Esophagus muscularis mucosa (tissue), 4 donors: ENCODE results near the gene GLTP. TPM values are rescaled to one million over a fixed set of nuclear protein-coding genes. Genes with fewer than 3 reads are reported as not detected.

Source experiments
- DNase-seq: peaks from one replicate; pipeline ENCODE4 v3.0.0-alpha.2; 2017; ENCODE audit errors: extremely low spot score
- H3K27ac ChIP-seq, 4 donors: fragments of 200-600 bp; sonication (generic); replicated peaks in 1 of 4; 1 replicate in 3 of 4; 2 replicates in 1 of 4; pipeline ENCODE4 v1.5.1; 2016 to 2019; ENCODE audit warnings: mild to moderate bottlenecking in 1 of 4
- H3K27me3 ChIP-seq, 4 donors: fragments of 200-600 bp; sonication (generic); one replicate each; pipeline versions ENCODE4 v1.5.1 to v1.6.0; 2016 to 2019
- H3K36me3 ChIP-seq, 4 donors: fragments of 200-600 bp; sonication (generic); one replicate each; pipeline ENCODE4 v1.5.1; 2016 to 2019
- H3K4me1 ChIP-seq, 4 donors: fragments of 200-600 bp; sonication (generic); one replicate each; pipeline ENCODE4 v1.5.1; 2016 to 2019
- H3K4me3 ChIP-seq, 4 donors: fragments of 200-600 bp; sonication (generic); 1 replicate in 2 of 4; 2 replicates in 2 of 4; pipeline ENCODE4 v1.5.1; 2016 to 2019; ENCODE audit warnings: mild to moderate bottlenecking in 4 of 4, moderate library complexity in 1 of 4
- H3K9me3 ChIP-seq, 4 donors: fragments of 200-600 bp; sonication (generic); 1 replicate in 3 of 4; 2 replicates in 1 of 4; pipeline ENCODE4 v1.5.1; 2016 to 2019
- CTCF ChIP-seq, 3 experiments: fragments of 200-600 bp in 2 of 3; fragments of 450-650 bp in 1 of 3; sonication (generic) in 2 of 3; IDR thresholded peaks; one replicate each; pipeline ENCODE4 v1.5.1; 2017 to 2019; ENCODE audit warnings: antibody characterized with exemption in 3 of 3, mild to moderate bottlenecking in 2 of 3, moderate library complexity in 1 of 3
- EP300 ChIP-seq: sonication (generic); formaldehyde crosslinking; IDR thresholded peaks from one replicate; pipeline ENCODE4 v1.6.1; 2017; ENCODE audit warnings: antibody characterized with exemption
- POLR2A ChIP-seq: fragments of 450-650 bp; IDR thresholded peaks from one replicate; pipeline ENCODE4 v1.6.1; 2017; ENCODE audit warnings: antibody characterized with exemption, moderate library complexity, mild to moderate bottlenecking, low read depth
- POLR2AphosphoS5 ChIP-seq, 2 donors: sonication (generic); formaldehyde crosslinking; IDR thresholded peaks; one replicate each; pipeline ENCODE4 v1.6.1; 2017; ENCODE audit warnings: antibody characterized with exemption in 2 of 2
- WGBS: methylation state at CpG from one replicate; pipeline ENCODE4 v1.1.5; 2018; 5-methylcytosine and 5-hydroxymethylcytosine counted together
- intact Hi-C: fragments of 100-400 bp; cut with DNase I; formaldehyde crosslinking; loops from one replicate; pipeline ENCODE4 v1.15.1; 2023
- total RNA-seq, 4 donors: library from RNA; depleted of rRNA; stranded (reverse); fragments of >200 nt; gene quantifications; one replicate each; pipeline versions ENCODE4 v1.1.0 to v1.2.1, GENCODE V29; 2016

Gene GLTP
- total RNA-seq, 4 donors from 2014 or later, result 37.0 to 47.7 (median 39.6) TPM

DNA sequence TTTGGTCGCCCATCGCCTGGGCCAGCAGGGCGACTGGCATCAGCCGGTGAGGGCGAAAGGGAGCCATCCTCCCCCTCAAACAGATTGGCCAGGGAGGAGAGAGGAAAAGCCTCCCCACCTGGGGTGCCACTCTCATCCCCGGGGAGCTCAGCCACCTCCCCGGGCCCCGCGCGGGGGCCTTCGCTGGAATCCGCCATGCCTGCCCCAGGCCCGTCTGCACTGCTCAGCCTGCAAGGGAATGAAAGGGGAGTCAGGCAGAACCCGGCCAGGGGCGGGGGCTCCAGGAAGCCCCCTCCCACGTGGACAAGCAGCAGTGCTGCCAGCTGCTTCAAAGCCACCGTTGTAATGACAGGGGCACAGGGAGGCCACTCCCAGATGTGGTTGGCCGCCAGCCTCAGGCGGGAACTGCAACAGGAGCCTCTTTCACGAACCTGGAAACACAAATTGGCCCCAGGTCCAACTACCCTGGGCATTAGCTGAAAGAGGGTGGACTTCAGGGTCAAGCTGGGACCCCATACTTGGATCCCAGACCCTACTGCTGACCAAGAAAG, 65.7 kb downstream of the GLTP start:
- H3K9me3 ChIP-seq, result no peaks in the 10 kb centered on the region
- intact Hi-C loops, result no loop called here
- 80% methylated on average over 7 of the region's 20 CpGs for WGBS
- DNase-seq, result no peak
- H3K4me1 ChIP-seq, result no peaks in the 10 kb centered on the region
- no peak overlapping the region for H3K27ac ChIP-seq
- TF ChIP-seq POLR2AphosphoS5 (IDR thresholded peaks at IDR 0.05), result no peak
- no peak for TF ChIP-seq POLR2A
- H3K36me3 ChIP-seq, result no peaks in the 10 kb centered on the region
- peaks cover 0 to 58% (median 0%) of the 10 kb centered on the region in 4 donors for H3K27me3 ChIP-seq
- no peak overlapping the region for H3K4me3 ChIP-seq

DNA sequence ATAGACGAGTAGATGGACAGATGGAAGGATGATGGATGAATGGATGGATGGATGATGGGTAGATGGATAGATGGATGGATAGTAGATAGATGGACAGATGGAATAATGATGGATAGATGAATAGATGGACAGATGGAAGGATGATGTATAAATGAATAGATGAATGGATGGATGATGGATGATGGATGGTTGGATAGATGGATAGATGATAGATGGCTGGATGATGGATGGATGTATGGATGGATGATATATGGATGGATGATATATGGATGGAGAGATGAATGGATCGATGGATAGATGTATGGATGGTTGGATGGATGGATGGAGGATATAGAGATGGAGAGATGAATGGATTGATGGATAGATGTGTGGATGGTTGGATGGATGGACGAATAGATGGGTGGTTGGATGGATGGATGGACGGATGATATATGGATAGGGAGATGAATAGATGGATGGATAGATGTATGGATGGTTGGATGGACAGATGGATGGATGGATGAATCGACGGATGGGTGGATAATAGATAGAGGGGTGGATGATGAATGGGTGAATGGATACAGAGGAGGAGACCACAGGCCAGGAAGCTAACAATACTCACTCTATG, 66.4 kb downstream of the GLTP start:
- 89% methylated on average over 6 of the region's 6 CpGs for WGBS
- DNase-seq, result no peak
- no peak overlapping the region for H3K27ac ChIP-seq
- no peaks in the 10 kb centered on the region for H3K4me1 ChIP-seq
- TF ChIP-seq POLR2A, result no peak
- TF ChIP-seq POLR2AphosphoS5 (IDR thresholded peaks at IDR 0.05), result no peak
- no peak for TF ChIP-seq CTCF (IDR thresholded peaks at IDR 0.05)
- no peak for TF ChIP-seq EP300
- no peaks in the 10 kb centered on the region for H3K9me3 ChIP-seq
- no peak overlapping the region for H3K4me3 ChIP-seq
- H3K36me3 ChIP-seq, result no peaks in the 10 kb centered on the region
- intact Hi-C loops, result no loop called here
- H3K27me3 ChIP-seq, result peaks cover 0 to 52% (median 0%) of the 10 kb centered on the region in 4 donors

- Histone ChIP-seq H3K36me3 (no peaks in the 10 kb centered on the region), H3K9me3 (no peaks in the 10 kb centered on the region), H3K27me3 (peaks cover 0 to 29% (median 0%) of the 10 kb centered on the region in 4 donors), H3K27ac (no peak overlapping the region), H3K4me3 (no peak overlapping the region), H3K4me1 (no peaks in the 10 kb centered on the region)
- DNase-seq, result no peak
- WGBS, result 80% methylated on average over 5 of the region's 5 CpGs
- intact Hi-C loops, result no loop called here
- no peak for TF ChIP-seq EP300
- no peak for TF ChIP-seq POLR2AphosphoS5 (IDR thresholded peaks at IDR 0.05)
- no peak for TF ChIP-seq CTCF (IDR thresholded peaks at IDR 0.05)
- TF ChIP-seq POLR2A, result no peak
Observed at GRCh38 chr12:109811624-109811995, 68.7 kb downstream of the GLTP start.

DNA sequence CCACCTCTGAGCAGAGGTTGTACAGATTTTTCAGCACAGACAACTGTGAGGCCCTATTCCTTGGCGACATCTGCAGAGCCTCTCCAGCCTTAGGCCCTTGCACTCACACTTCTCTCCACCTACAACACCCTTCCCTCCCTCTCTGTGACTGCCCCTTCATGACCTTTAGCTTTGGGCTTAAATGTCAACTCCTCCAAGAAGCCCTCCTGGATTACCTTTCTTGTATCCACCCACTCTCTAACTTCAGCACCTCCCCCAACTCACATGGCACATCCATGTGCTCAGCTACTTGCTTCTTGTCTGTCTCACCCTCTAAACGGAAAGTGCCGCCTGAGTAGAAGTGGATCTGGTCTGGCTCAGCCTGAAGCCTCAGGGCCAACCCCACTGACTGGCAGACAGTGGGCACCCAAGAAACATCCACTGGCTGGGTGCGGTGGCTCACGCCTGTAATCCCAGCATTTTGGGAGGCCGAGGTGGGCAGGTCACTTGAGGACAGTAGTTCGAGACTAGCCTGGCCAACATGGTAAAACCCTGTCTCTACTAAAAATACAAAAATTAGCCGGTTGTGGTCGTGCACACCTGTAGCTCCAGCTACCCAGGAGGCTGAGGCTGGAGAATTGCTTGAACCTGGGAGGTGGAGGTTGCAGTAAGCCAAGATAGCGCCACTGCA, 69.3 kb downstream of the GLTP start:
- H3K9me3 ChIP-seq, result no peaks in the 10 kb centered on the region
- WGBS, result 90% methylated on average over 10 of the region's 10 CpGs
- intact Hi-C loops, result no loop called here
- peaks cover 0 to 24% (median 0%) of the 10 kb centered on the region in 4 donors for H3K27me3 ChIP-seq
- no peak overlapping the region for H3K4me3 ChIP-seq
- TF ChIP-seq CTCF (IDR thresholded peaks at IDR 0.05) (no peak), POLR2A (no peak), EP300 (no peak), POLR2AphosphoS5 (IDR thresholded peaks at IDR 0.05) (no peak)
- no peaks in the 10 kb centered on the region for H3K36me3 ChIP-seq
- no peaks in the 10 kb centered on the region for H3K4me1 ChIP-seq
- H3K27ac ChIP-seq, result no peak overlapping the region
- no peak for DNase-seq

- TF ChIP-seq CTCF (IDR thresholded peaks at IDR 0.05), result no peak
- no peak for TF ChIP-seq POLR2A
- TF ChIP-seq POLR2AphosphoS5 (IDR thresholded peaks at IDR 0.05), result no peak
- TF ChIP-seq EP300, result no peak
- H3K9me3 ChIP-seq, result no peaks in the 10 kb centered on the region
- WGBS, result 93% methylated on average over 4 of the region's 4 CpGs
- H3K4me3 ChIP-seq, result no peak overlapping the region
- peaks cover 0 to 4% (median 0%) of the 10 kb centered on the region in 4 donors for H3K4me1 ChIP-seq
- intact Hi-C loops, result no loop called here
- DNase-seq, result no peak
- no peak overlapping the region for H3K27ac ChIP-seq
- H3K36me3 ChIP-seq, result no peaks in the 10 kb centered on the region
- peaks cover 0 to 14% (median 0%) of the 10 kb centered on the region in 4 donors for H3K27me3 ChIP-seq
Observed at GRCh38 chr12:109808876-109809646, 71.3 kb downstream of the GLTP start.
